HG03432 (cell line): ENCODE data around the gene LMTK2.
"Not testable (repeated sequence)": the region's sequence is repeated elsewhere in the genome, so short reads cannot be mapped to it uniquely, and the experiment has no call there.

Experiments
- ATAC-seq: cut with Tn5 transposase; IDR thresholded peaks from one replicate; pipeline ENCODE4 v1.9.1; 2021; ENCODE audit warnings: mild to moderate bottlenecking, moderate library complexity; ENCODE audit not compliant: unreplicated experiment

The LMTK2 gene

GRCh38 chr7:98102170-98102569 lies 4.5 kb upstream of the LMTK2 start:
- no peak for ATAC-seq

GRCh38 chr7:98105942-98106544 lies 619 bp upstream of the LMTK2 start:
- ATAC-seq: no peak

GRCh38 chr7:98107313-98107721 lies 655 bp downstream of the LMTK2 start:
- ATAC-seq: peak; percentile 2

- ATAC-seq: no peak
Measured at GRCh38 chr7:98110249-98111022, 3.8 kb downstream of the LMTK2 start.

GRCh38 chr7:98112077-98112476 lies 5.4 kb downstream of the LMTK2 start:
- ATAC-seq: no peak

GRCh38 chr7:98115746-98116525 lies 9.3 kb downstream of the LMTK2 start:
- no peak for ATAC-seq

GRCh38 chr7:98116656-98117461 lies 10.2 kb downstream of the LMTK2 start:
- no peak for ATAC-seq

GRCh38 chr7:98119256-98119918 lies 12.7 kb downstream of the LMTK2 start:
- ATAC-seq: no peak

GRCh38 chr7:98120559-98120958 lies 13.9 kb downstream of the LMTK2 start:
- ATAC-seq: no peak

- ATAC-seq: not testable (repeated sequence)
Measured at GRCh38 chr7:98121388-98121787, 14.7 kb downstream of the LMTK2 start.

- ATAC-seq: no peak
Measured at GRCh38 chr7:98123365-98123696, 16.7 kb downstream of the LMTK2 start.

- no peak for ATAC-seq
Measured at GRCh38 chr7:98125759-98126158, 19.1 kb downstream of the LMTK2 start.

GRCh38 chr7:98126311-98127142 lies 19.9 kb downstream of the LMTK2 start:
- no peak for ATAC-seq

GRCh38 chr7:98128346-98128745 lies 21.7 kb downstream of the LMTK2 start:
- ATAC-seq: no peak

GRCh38 chr7:98130959-98131358 lies 24.3 kb downstream of the LMTK2 start:
- ATAC-seq: no peak

- ATAC-seq: peak; percentile 77
Measured at GRCh38 chr7:98133181-98133580, 26.5 kb downstream of the LMTK2 start.

- ATAC-seq: peak; percentile 21
Measured at GRCh38 chr7:98133621-98134303, 27.1 kb downstream of the LMTK2 start.

GRCh38 chr7:98134420-98135228 lies 28.0 kb downstream of the LMTK2 start:
- no peak for ATAC-seq
